ENCODE data around the gene RIN3. TPM values are rescaled to one million over a fixed set of nuclear protein-coding genes. Genes with fewer than 3 reads are reported as not detected.

RIN3 gene
- total RNA-seq, 4 donors from 2014 or later: 3.0 to 8.7 (median 7.5) TPM

GRCh38 chr14:92589213-92589852 lies 75.8 kb downstream of the RIN3 start:
- 84 to 90% methylated on average over 5 of the region's 5 CpGs for WGBS, 2 donors
- intact Hi-C loops (cut with DNase I; ENCODE audit: low total_unique reads): no loop called here
- no peak overlapping the region for H3K4me3 ChIP-seq (ENCODE audit: low read depth, poor library complexity, severe bottlenecking)
- TF ChIP-seq POLR2A (IDR thresholded peaks at IDR 0.05) (no peak), CTCF (IDR thresholded peaks at IDR 0.05) (no peak)
- DNase-seq (ENCODE audit: low spot score in 2 of 2): no peak

DNA sequence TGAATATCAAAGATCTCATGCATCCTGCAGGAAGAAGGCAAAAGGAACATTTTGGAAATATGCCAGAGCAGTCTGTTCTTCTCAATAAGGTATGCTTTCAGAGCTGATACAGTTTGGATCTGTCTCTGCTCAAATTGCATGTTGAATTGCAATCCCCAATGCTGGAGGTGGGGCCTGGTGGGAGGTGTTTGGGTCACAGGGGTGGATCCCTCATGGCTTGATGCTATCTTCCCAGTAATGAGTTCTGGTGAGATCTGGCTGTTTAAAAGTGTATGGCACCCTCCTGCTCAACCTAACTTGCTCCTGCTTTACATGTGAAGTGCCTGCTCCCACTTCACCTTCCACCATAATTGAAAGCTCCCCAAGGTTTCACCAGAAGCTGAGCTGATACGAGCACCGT lies 76.6 kb downstream of the RIN3 start:
- no peak overlapping the region for H3K4me3 ChIP-seq (ENCODE audit: low read depth, poor library complexity, severe bottlenecking)
- 88 to 92% methylated on average over 2 of the region's 2 CpGs for WGBS, 2 donors
- no peak for TF ChIP-seq CTCF (IDR thresholded peaks at IDR 0.05)
- TF ChIP-seq POLR2A (IDR thresholded peaks at IDR 0.05): no peak
- DNase-seq (ENCODE audit: low spot score in 2 of 2): no peak
- intact Hi-C loops (cut with DNase I; ENCODE audit: low total_unique reads): no loop called here

GRCh38 chr14:92590941-92591340 lies 77.4 kb downstream of the RIN3 start:
- 48% methylated on average over 2 of the region's 2 CpGs for WGBS, 2 donors
- H3K4me3 ChIP-seq (ENCODE audit: low read depth, poor library complexity, severe bottlenecking): no peak overlapping the region
- TF ChIP-seq CTCF (IDR thresholded peaks at IDR 0.05) (no peak), POLR2A (IDR thresholded peaks at IDR 0.05) (no peak)
- intact Hi-C loops (cut with DNase I; ENCODE audit: low total_unique reads): no loop called here
- DNase-seq (ENCODE audit: low spot score in 2 of 2): no peak

- no peak for DNase-seq (ENCODE audit: low spot score in 2 of 2)
- intact Hi-C loops (cut with DNase I; ENCODE audit: low total_unique reads): no loop called here
- no peak for TF ChIP-seq CTCF (IDR thresholded peaks at IDR 0.05)
- no peak for TF ChIP-seq POLR2A (IDR thresholded peaks at IDR 0.05)
- H3K4me3 ChIP-seq (ENCODE audit: low read depth, poor library complexity, severe bottlenecking): no peak overlapping the region
These were observed 77.8 kb downstream of the RIN3 start for GRCh38 chr14:92591346-92591745.

- DNase-seq (ENCODE audit: low spot score in 2 of 2): no peak
- TF ChIP-seq POLR2A (IDR thresholded peaks at IDR 0.05): no peak
- TF ChIP-seq CTCF (IDR thresholded peaks at IDR 0.05): no peak
- intact Hi-C loops (cut with DNase I; ENCODE audit: low total_unique reads): no loop called here
- no peak overlapping the region for H3K4me3 ChIP-seq (ENCODE audit: low read depth, poor library complexity, severe bottlenecking)
- WGBS, 2 donors: 93 to 98% methylated on average over 3 of the region's 3 CpGs
These were observed 81.7 kb downstream of the RIN3 start for GRCh38 chr14:92595267-92595666.

DNA sequence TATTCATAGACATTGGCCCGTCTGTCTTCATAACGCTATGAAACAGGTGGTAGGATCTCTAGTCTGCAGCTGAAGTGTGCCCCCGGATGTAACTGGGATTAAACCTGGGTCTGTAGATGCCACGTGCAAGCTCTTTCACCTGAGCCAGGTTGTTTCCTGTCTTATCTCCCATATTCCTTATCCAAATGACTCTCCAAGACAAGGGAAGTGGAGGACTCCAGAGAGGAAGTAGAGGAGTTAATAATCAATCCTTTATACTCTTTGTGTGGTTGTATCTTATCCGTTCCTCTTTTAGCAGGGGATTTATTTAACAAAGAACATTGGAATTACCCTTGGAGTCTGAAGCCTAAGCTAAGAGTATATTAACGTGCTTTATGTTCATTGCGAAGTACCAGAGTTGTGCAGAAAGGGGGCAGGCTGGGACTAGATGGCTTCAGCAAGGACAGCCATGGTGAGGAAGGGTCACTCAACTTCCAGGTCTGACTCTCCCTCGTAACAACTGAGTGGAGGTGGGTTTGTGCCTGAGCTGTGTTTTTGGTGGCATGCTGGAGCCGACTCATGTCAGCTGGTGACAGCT lies 82.8 kb downstream of the RIN3 start:
- intact Hi-C loops (cut with DNase I; ENCODE audit: low total_unique reads): no loop called here
- DNase-seq (ENCODE audit: low spot score in 2 of 2): peak in 1 of 2 donors; percentile 12
- H3K4me3 ChIP-seq (ENCODE audit: low read depth, poor library complexity, severe bottlenecking): no peak overlapping the region
- TF ChIP-seq CTCF (IDR thresholded peaks at IDR 0.05): no peak
- TF ChIP-seq POLR2A (IDR thresholded peaks at IDR 0.05): no peak
- WGBS, 2 donors: 80 to 86% methylated on average over 9 of the region's 9 CpGs
